ENCODE data around the gene SLC26A5. TPM values are rescaled to one million over a fixed set of nuclear protein-coding genes. Genes with fewer than 3 reads are reported as not detected.

The SLC26A5 gene
- total and polyA plus RNA-seq, 2 donors (not counting 3 experiments of a cell fraction or from before 2014, with no cell fraction given) = not detected

GRCh38 chr7:103373866-103374643, 72.0 kb downstream of the SLC26A5 start:
- no TSS peak for BruUV-seq (replicated peaks)
- H3K27ac ChIP-seq (ENCODE audit: insufficient read depth, low read depth, low read length) = no peak overlapping the region
- no peaks in the 10 kb centered on the region for H3K4me1 ChIP-seq (ENCODE audit: control insufficient read depth, extremely low read depth, insufficient read depth, low read length)
- no peaks in the 10 kb centered on the region for H4K20me1 ChIP-seq (replicated peaks; ENCODE audit: control insufficient read depth, extremely low read depth, insufficient read depth, low read length)
- H3K9me3 ChIP-seq (replicated peaks; ENCODE audit: control insufficient read depth, insufficient read depth, low read length) = no peaks in the 10 kb centered on the region
- DNase-seq (ENCODE audit: low read depth, low spot score) (no peak), FAIRE-seq (no peak)
- H3K79me2 ChIP-seq (ENCODE audit: control insufficient read depth, insufficient read depth, low read length) = no peaks in the 10 kb centered on the region
- dilution Hi-C loops (cut with MboI; ENCODE audit: extremely low pct_ligation_motif_present, low sequenced_read_pairs) (no loop called here), intact Hi-C loops (cut with micrococcal nuclease) (no loop called here)
- H3K9me1 ChIP-seq (replicated peaks; ENCODE audit: control insufficient read depth, extremely low read depth, insufficient read depth, low read length) = no peaks in the 10 kb centered on the region
- H3K36me3 ChIP-seq (ENCODE audit: control insufficient read depth in 2 of 2, extremely low read depth in 1 of 2, insufficient read depth in 2 of 2, low read length in 2 of 2) = no peaks in the 10 kb centered on the region
- H3K4me3 ChIP-seq (replicated peaks in 1 of 3; ENCODE audit: insufficient read depth in 1 of 3, low read depth in 1 of 3, low read length in 3 of 3) = no peak overlapping the region
- no peak overlapping the region for H3K9ac ChIP-seq (replicated peaks; ENCODE audit: extremely low read depth, insufficient read depth, low read length)
- H2AFZ ChIP-seq (ENCODE audit: low read depth, low read length) = no peak overlapping the region
- peaks cover 7% of the 10 kb centered on the region in 2 experiments for H3K27me3 ChIP-seq (ENCODE audit: control insufficient read depth in 2 of 2, insufficient read depth in 2 of 2, low read length in 2 of 2)
- ChIA-PET CTCF (no interaction called here), POLR2A (interaction anchor here (0.7 kb wide), 1 partner anchor 35 kb away, joined by 3 read pairs; no protein-coding TSS in a partner anchor)
- H3K4me2 ChIP-seq (ENCODE audit: insufficient read depth, low read length) = no peak overlapping the region
- TF ChIP-seq FOS (IDR thresholded peaks at IDR 0.05; ENCODE audit: borderline replicate concordance, insufficient read depth, low read length) (no peak), JUN (IDR thresholded peaks at IDR 0.05; ENCODE audit: borderline replicate concordance, insufficient read depth, insufficient read length, low read depth) (no peak), MYC (IDR thresholded peaks at IDR 0.05; ENCODE audit: low read depth, low read length) (no peak), MAX (IDR thresholded peaks at IDR 0.05; ENCODE audit: insufficient read depth, insufficient read length) (no peak), POLR2AphosphoS5 (IDR thresholded peaks at IDR 0.05; ENCODE audit: insufficient read depth, low read depth, low read length) (no peak), EZH2 (IDR thresholded peaks at IDR 0.05; ENCODE audit: borderline replicate concordance, low read depth, low read length, severe bottlenecking) (no peak), CTCF (IDR thresholded peaks at IDR 0.05; ENCODE audit: extremely low read depth in 1 of 2, insufficient read depth in 1 of 2, low read depth in 1 of 2, low read length in 2 of 2) (no peak), POLR2A (IDR thresholded peaks at IDR 0.05; ENCODE audit: low read depth, low read length) (no peak), GATA2 (IDR thresholded peaks at IDR 0.05; ENCODE audit: insufficient read depth, insufficient read length, low read depth, low read length) (no peak)
